Esophagus mucosa (tissue), 1 donor: ENCODE measurements around the gene LIPC. TPM values are rescaled to one million over a fixed set of nuclear protein-coding genes. Genes with fewer than 3 reads are reported as not detected.

Experiments
- ATAC-seq: fragments of 200-7000 bp; cut with Tn5 transposase; one replicate; pipeline ENCODE4 v1.9.1; 2020
- total RNA-seq: library from RNA; stranded (reverse); gene quantifications from one replicate; pipeline ENCODE4 v1.2.4, GENCODE V29; 2023
- donor health status: DM: yes; HTN: yes; CAD: no.

LIPC gene
- total RNA-seq, 1 donor from 2014 or later = not detected

DNA sequence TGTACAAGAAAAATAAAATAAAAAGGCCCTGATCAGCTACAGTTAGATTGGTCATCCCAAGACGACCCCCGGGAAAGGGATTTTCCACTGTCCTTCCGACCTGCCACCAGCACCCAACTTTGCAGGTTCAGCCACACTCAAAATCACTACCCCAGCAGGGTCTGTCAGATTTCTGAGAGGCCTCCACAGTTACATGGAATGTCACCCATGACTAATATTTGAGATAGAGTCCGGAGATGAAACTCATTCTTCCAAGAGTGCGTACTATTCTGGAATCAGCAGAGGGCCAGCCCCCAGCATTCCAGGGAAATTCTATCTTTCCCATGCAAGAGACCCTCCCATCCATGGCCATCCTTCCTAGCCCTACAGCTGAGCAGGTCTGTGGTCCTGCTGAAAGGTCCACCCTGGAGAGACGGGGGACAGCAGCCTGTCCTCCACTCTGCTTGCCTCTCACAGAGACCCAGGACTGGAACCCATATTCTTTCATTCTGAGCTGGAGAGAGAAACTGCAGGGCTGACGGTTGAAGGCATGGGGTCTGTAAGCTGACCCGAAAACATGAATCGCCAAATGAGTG, 5.8 kb downstream of the LIPC start:
- ATAC-seq = no peak

GRCh38 chr15:58438111-58438510, 6.3 kb downstream of the LIPC start:
- ATAC-seq = no peak

DNA sequence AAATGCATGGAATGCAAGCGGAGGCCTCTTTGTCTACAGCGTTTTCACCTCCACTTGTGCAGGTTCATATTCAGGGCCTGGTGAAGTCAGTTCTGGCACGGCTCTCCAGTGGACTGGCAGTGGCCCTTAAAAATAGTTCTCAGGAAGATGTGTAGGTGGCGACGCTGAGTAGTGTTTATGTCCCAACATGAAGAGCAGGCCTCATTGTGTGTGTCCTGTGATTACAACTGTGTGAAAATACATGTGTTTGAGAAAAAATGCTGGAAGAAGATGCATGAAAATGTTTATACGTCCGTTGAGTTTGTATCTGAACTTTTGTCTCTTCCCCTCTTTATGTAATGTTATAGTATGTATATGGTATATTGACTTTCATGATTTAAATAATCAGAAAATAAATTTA, 7.2 kb downstream of the LIPC start:
- ATAC-seq = peak; percentile 42

- peak; percentile 63 for ATAC-seq
Measured at GRCh38 chr15:58440158-58440910, 8.5 kb downstream of the LIPC start.

GRCh38 chr15:58440922-58441321, 9.1 kb downstream of the LIPC start:
- ATAC-seq = peak; percentile 91

DNA sequence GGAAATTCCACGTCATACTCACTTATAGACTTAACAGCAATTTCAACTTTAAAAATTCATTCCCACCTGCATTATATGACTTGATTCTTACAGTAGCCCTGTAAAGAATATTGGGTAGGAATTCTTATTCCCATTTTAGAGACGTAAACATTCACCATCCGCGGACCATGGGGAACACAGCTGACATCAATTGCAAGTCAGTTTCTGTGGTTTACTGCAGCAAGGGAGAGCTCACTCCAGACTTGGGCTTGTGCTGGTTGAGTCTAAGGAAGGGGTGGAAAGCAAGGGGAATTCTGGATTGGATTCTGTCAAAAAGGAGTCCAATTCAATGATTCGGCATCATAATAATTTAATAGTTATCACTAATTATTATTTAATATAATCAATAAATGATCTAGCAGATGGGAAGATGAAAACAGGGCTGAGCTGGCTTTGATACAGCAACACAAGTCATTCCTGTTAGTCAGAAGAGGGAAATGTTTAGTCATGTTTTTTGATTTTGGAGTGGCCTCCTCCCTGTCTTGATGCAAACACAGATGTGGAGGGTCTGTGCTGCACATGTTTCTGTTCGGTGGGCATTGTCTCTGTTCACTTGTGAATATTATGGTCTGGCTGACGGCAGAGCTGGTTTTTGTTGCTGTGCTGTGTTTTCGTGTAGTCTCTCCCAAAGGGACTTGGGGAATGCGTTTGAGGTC, 9.7 kb downstream of the LIPC start:
- peak; percentile 47 for ATAC-seq

GRCh38 chr15:58442122-58442521, 10.3 kb downstream of the LIPC start:
- ATAC-seq = no peak

- no peak for ATAC-seq
Measured at GRCh38 chr15:58443308-58443707, 11.5 kb downstream of the LIPC start.

GRCh38 chr15:58444056-58444455, 12.3 kb downstream of the LIPC start:
- no peak for ATAC-seq

GRCh38 chr15:58444658-58445332, 13.0 kb downstream of the LIPC start:
- no peak for ATAC-seq

- ATAC-seq = no peak
Measured at GRCh38 chr15:58445865-58446264, 14.1 kb downstream of the LIPC start.

GRCh38 chr15:58446521-58446920, 14.7 kb downstream of the LIPC start:
- ATAC-seq = no peak

DNA sequence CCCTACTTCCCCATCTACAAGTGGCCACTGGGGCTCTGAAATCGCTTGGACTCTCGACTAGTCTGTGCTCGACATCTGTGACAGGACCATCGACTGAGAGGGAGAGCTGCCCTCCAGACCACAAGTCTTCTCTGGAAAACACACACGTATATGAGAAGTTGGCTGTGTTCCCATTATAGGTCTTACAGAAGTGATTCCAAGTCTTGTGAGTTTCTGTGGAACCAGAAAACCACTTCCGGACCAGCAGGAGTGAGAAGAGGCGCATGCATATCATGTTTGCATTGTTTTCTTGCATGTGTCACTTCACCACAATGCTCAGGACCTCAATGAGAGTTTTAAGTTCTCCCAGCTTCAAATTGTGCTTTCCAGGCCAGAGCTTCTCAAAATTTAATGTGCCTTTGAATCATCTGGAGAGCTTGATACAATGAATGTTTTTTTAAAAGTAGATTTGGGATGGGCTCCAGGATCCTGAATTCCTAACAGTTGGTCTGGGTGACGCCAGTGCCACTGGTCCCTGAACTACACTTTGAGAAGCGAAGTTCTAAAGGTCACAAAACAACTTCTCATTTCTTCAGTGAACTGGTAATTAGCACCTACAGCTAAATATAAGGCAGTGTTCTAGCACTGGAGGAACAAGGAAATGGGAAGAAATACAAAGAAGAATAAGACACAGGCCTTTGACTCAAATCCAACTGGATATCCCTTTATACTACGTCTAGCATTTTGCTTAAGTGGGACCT, 15.7 kb downstream of the LIPC start:
- ATAC-seq = no peak

- ATAC-seq = no peak
Measured at GRCh38 chr15:58448331-58448730, 16.5 kb downstream of the LIPC start.

DNA sequence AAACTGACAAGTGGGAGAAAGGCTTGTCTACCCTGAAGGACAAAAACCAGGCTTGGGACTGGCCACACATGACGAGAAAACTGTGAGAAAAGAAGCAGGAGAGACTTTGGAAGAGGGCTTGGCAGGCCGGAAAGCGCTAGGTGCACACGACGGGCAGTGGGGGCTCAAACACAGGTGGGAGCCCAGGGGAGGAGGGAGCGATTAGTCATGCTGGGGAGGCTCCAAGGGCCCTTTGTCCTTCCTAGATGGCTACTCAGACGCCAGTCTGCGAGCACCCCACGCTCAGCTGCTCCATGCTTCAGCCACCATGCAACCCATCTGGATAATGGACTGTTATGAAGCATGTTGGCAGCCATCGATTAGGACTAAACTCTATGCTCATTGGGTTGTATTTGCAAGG, 17.1 kb downstream of the LIPC start:
- no peak for ATAC-seq

- ATAC-seq = no peak
Measured at GRCh38 chr15:58451826-58452225, 20.0 kb downstream of the LIPC start.

- no peak for ATAC-seq
Measured at GRCh38 chr15:58452775-58453174, 21.0 kb downstream of the LIPC start.

DNA sequence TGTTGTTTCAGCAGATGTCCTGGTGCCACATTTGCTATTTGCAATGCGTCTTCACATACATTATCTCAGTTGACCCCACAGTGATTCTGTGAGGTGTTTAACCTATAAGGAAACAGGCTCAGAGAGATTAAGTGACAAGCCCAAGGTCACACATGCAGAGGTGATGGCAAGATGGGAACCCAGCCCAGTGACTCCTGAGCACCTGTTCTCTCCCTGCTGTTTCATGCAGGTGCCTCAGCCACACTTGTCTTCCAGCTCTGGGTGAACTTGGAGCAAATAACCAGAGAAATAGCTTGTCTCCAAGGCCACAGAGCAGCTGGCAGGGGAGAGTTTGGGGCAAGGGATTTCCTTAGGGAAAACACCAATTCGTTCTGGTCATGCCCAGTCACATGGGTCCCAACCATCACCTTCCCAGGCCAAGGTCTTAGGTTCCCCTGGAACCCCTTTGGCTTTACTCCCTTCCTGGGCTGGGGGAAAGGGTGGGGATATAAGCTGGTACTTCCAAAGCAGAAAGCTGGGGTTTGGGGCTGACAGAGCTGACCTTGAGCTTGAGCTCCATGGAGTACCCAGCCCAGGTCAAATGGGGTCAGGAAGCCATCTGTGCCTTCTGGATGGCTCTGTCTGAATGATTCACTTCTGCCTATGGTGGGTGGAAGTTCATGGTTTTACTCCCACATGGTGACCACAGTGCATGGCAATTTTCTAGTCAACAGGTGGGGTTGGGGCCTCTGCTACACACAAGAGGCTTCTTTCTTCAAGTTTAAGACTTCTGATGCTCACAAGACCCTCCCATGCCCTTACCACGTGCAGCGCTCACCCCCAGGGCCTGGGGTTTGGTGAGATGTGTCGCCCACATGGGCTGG, 22.4 kb downstream of the LIPC start:
- ATAC-seq = no peak

GRCh38 chr15:58454950-58455401, 23.2 kb downstream of the LIPC start:
- no peak for ATAC-seq

- no peak for ATAC-seq
Measured at GRCh38 chr15:58457466-58457965, 25.7 kb downstream of the LIPC start.

DNA sequence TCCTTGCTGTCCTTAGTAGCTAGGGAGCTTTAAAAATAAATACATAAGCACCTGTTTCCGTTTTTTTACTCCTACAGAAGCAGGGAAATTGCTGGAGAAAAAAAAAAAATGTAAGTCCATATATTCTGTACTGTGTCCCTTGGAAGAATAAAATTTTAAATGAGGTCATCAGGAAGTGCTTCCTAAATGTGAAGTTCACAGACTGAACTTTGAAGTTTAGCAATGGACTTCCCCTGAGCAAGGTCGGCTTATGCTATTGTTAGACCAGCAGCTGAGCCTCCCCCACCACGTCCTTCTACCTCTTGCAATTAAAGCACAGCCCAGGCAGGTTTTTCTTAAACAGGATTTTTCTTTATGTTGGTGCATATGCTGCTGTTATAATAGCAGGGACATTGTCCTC, 26.3 kb downstream of the LIPC start:
- ATAC-seq = no peak
